G401 (cell line): Measurements from ENCODE around the gene POLR2A. TPM values are rescaled to one million over a fixed set of nuclear protein-coding genes. Genes with fewer than 3 reads are reported as not detected.
"Not testable (repeated sequence)": the region's sequence is repeated elsewhere in the genome, so short reads cannot be mapped to it uniquely, and the experiment has no call there.

Experiments
- DNase-seq: peaks from one replicate; pipeline ENCODE4 v3.0.0-alpha.2; 2015; ENCODE audit warnings: low spot score
- in situ Hi-C: cut with HindIII; loops from 2 replicates; pipeline ENCODE4 v1.10.0; 2016; ENCODE audit warnings: low sequenced_read_pairs, mixed read lengths
- total RNA-seq: library from RNA; depleted of rRNA; stranded (reverse); fragments of >200 nt; shearing (Covaris generic); gene quantifications from 2 replicates; pipeline ENCODE4 v1.2.3, GENCODE V29; 2014

The POLR2A gene
- total RNA-seq, 1 experiment from 2014 or later: 52.8 TPM

DNA sequence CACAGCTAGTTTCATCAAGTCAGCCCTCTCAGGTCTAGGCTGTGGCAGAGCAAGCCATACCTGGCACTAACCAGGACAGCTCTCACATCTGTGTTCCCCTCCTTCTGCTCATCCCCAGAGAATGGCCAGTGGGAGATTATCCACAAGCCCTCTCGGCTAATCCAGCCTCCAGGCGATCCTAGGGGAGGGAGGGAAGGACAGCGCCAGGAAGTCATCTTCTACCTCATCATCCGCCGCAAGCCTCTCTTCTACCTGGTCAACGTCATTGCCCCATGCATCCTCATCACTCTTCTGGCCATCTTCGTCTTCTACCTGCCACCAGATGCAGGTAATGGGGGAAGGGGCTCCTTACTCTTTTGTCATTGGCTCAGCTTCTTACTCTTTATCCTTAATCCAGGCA is 35.7 kb upstream of the POLR2A start:
- in situ Hi-C loops: no loop called here
- DNase-seq: no peak

DNA sequence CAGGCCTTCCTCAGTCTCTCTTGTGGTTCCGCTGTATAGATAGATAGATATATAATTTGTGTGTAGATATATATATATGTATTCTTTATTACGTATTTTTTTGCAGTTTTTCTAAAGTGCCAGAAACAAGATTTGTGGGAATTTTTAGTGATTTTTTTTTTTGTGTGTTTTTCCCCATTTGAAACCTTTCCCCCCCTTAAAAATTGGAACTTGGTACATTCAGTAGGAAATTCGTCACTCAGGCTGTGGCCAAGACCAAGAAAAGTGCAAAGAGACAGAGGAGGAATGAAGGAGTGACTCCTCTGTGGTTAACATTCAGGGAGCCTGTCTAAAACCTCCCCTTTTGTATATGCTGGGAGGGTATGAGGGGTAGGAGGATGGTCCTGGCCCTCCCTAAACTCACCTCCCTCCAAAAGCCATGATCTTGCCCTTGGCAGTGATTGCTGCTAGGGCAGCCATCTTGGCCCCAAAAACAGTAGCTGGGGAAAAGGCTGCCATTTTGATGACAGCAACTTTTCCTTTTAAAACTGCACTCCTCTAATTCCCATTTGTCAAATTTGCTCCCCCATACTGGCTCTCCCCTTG is 24.1 kb upstream of the POLR2A start:
- in situ Hi-C loops: no loop called here
- DNase-seq: no peak

DNA sequence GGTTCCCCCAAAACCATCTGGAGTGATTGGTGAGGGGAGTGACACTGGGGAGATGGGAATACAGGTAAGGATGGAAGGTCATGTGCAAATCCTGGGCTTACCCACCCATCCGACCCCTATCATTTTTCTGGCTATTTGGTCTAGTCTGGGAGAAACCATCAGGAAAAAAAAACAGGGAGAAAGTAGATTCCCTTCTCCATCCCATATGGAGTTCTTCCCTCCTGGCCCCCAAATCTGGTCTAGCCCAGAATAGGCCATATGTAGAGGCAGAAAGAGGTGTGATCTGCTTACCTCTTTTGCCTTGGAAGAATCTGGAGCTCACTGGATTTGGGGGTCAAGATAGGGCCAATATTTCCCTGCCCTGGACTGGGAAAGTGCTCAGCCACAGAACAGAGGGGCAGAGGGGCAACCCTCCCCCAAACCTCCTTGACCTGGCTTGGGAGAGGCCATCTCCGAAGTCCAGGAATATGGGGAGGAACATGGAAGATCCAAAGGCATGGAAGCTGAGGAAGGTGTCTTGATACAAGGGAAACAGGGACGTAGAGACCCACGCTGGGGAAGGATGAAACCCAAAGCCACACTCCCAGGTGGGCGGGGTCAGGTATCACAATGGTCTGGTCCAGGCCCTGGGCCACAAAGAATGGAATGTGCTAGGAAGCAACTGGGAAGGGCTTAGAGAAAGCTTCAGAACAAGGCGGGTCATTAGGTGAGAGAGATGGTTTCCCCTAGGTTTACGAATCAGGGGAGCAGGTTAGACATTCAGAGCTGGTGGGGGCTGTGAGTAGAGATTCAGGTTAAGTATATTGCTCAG is 23.1 kb upstream of the POLR2A start:
- in situ Hi-C loops: no loop called here
- no peak for DNase-seq

DNA sequence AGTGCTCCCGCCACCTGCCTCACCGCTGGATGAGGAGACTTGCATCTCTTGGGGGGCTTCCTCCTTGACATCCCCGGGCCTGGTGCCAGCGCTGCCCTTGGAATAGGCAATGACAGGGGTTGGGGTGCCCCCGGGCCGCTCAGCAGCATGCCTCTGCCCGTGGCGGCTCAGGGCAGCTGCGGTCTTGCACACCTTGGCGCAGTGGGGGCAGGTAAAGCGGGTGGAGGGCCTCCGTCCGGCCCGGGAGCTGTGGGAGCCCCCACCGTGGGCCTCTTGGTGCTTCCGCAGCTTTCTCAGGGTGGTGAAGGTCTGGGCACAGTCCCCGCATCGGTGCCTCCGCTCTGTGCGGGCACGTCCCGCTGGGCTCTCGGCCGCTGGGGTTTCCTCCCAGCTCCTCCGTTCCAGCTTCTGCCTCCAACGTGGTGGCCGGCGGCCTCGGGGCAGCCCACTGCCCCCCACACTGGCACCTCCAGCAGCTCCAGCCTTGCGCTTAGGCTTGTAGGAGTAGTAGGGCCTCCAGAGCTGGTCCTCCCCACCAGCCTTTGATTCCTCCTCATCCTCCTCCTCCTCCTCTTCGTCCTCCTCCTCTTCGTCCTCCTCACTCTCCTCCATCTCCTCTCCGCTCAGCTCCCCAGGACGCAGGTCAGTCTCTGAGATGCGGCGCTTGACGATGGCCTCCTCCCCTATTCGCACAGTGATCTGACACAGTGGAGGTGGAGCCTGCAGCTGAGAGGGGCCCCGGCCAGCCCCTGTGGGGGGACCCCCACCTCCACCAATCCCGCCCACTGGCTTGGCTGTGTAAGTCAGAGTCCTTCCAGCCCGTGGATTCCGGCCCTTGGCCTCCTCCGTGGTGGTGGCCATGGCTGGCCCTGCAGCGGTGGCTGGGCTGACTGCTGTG is 21.4 kb upstream of the POLR2A start:
- in situ Hi-C loops: no loop called here
- DNase-seq: no peak

DNA sequence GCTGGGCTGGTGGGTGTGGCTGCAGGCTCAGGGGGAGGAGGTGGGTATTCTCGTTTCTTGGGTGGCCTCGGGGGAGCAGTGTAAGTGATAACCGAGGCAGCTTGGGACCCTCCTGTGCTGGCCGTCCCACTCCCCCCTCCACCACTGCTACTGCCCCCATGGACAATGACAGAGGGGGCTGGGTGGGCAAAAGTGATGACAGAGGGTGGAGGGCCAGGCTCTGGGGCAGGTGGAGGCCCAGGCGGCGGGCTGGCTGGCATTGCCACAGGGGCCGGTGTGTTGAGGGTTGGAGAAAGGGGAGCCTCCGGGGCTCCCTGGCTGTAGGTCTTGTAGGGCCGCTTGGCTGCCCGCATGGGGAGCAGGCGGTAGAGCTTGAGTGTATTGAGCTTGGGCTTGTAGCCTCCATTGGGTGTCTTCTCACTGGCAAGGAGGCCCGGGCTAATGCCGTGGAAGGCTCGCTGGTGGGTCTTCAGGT is 20.8 kb upstream of the POLR2A start:
- in situ Hi-C loops: no loop called here
- no peak for DNase-seq

DNA sequence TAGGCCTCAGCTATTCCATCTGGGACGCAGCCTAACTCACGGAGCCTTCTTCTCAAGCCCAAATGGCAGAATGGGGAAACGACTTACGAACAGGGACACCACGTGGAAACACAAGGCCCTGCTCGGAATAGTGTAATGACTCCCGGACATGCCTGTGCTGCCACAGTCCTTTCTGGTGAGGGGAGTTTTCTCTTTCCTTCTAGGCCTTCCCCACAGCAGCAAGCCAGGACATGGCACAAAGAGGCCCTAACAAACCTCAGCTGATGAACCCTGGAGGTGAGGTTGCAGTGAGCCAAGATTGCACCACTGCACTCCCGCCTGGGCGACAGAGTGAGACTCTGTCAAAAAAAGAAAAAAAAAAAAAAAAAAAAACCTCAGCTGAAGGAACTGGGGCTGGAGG is 20.1 kb upstream of the POLR2A start:
- DNase-seq: no peak
- in situ Hi-C loops: no loop called here

DNA sequence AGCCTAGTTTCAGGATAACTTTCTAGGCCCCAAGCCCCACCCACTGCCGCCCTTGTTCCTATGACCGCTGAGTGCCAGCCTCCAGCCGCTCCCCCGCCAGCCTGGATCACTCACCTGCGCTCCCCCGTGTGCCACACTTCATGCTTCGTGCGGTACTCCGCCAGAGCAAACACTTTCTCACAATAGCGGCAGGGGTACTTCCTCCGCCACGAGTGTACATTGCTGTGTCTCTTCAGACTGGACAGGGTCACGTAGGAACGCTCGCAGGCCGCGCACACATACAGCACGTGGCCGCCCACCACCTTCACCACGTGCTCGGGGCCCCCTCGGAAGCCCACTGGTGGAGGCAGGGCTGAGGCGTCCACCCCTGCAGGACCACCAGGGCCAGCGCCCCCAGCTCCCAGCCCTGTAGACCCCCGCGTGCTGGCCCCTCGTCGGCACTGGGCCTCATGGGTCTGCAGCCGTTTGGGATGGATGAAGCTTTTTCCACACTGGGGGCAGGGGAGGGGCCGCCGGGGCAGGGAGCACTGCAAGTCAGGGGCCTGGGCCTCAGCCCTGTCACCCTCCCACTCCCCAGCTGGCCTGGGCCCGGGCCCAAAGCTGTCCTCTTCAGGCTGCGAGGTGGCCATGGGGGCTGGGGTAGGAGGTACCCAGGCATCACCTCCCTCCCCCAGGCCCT is 18.4 kb upstream of the POLR2A start:
- DNase-seq: no peak
- in situ Hi-C loops: no loop called here

DNA sequence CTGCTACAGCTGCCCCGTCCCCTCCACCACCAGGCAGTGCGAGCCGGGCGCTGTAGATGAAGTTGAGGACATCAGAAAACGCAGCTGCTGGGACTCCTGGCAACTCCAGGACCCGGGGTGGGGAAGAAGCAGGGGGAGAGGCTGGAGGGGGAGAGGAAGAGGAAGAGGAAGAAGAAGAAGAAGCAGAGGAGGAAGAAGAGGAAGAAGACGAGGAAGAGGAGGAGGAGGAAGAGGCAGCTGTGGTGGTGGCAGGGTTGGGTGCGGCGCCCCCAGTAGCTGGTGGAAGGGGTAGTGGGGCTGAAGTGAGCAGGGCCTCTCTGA is 17.9 kb upstream of the POLR2A start:
- in situ Hi-C loops: no loop called here
- no peak for DNase-seq

DNA sequence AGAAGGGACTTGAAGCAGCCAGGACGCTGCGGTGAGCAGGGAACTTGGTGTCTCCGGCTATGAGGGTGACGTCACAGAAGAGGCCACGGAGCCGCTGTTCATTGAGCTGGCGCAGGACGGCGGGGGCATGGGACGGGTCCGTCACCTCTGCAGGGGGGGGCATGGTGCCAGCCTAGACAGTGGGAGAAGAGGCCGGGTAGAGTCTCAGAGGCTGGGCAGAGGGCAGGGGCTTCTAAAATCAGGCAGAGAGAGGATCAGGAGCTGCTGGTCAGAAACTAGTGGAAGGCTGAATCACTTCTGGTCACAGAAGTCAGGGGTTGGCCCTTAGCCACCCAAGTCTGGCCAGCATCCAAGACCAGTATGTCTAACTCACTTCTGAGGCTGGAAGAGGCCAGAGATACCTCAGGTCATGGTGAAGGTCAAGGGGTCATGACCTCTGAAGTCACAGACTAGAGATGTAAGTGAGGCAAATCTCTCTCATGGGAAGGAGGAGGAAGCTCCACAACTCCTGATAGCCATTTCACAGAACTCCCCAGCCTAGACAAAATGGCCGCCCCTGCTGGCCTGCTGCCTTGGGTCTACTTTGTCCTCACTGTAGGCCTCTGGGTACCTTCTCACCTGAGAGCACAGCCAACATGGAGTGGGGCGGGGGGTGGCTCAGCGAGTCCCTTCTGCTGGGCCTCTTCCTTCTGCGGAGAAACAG is 17.4 kb upstream of the POLR2A start:
- DNase-seq: peak; percentile 54
- in situ Hi-C loops: no loop called here

DNA sequence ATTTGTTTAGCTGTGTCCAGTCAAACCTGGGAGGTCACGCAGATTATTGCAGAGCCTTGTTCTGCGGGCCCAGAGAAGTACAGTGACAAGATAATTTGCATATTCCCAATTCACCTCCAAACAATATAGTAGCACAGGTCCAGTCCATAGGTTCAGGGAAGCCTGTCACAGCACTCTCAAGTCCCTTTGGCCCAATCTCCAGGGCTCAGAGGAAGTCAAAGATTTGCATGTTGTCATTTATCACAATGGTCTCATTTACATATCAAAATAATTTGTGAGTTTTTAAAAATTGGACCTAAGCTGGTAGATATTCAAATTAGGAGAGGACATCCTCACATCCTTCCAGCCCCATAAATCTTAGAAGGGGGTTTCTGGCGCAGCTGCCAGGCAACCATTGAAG is 16.7 kb upstream of the POLR2A start:
- DNase-seq: no peak
- in situ Hi-C loops: no loop called here

DNA sequence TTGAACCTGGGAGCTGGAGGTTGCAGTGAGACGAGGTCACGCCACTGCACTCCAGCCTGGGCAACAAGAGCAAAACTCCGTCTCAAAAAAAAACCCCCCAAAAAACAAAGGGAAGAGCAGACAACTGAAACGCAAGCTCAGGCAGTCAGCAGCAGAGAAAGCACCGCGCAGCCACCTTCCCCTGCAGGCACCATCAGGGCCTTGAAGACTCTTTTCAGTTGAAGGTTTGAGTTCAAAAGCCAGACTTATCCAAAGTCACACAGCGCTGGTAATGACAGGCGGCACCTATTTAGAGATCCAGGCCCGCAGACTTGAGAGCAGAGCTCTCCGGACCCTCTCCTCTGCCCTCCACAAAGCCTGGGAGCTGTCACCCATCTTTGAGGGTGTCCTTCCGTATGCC is 15.9 kb upstream of the POLR2A start:
- in situ Hi-C loops: no loop called here
- DNase-seq: no peak

DNA sequence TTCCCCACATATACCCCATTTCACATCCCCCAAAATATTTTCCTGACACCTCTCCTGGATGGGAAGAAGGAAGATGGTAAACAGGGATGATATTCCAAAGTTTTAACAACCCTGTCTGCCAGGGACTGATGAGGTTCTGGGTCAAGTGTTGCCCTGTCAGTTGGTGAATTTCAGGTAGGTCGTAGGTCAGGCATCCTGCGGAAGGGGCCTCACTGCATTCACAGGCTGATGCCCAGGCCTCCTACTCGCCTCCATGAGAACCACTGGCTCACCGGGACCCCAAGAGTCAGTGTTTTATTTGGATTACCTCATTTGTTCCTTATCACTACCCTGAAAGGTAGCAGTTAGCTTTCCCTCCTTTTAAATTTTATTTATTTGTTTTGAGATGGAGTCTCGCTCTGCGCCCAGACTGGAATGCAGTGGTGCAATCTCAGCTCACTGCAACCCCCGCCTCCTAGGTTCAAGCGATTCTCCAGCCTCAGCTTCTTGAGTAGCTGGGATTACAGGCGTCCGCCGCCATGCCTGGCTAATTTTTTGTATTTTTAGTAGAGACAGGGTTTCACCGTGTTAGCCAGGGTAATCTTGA is 15.3 kb upstream of the POLR2A start:
- in situ Hi-C loops: no loop called here
- no peak for DNase-seq

DNA sequence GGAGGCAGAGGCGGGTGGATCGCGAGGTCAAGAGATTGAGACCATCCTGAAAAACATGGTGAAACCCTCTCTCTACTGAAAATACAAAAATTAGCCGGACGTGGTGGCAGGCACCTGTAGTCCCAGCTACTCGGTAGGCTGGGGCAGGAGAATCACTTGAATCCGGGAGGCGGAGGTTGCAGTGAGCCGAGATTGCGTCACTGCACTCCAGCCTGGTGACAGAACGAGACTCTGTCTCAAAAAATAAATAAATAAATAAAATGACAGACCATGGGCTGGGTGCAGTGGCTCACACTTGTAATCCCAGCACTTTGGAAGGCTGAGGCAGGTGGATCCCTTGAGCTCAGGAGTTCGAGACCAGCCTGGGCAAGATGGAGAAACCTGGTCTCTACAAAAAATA is 14.3 kb upstream of the POLR2A start:
- in situ Hi-C loops, DNase-seq: not testable (repeated sequence)

DNA sequence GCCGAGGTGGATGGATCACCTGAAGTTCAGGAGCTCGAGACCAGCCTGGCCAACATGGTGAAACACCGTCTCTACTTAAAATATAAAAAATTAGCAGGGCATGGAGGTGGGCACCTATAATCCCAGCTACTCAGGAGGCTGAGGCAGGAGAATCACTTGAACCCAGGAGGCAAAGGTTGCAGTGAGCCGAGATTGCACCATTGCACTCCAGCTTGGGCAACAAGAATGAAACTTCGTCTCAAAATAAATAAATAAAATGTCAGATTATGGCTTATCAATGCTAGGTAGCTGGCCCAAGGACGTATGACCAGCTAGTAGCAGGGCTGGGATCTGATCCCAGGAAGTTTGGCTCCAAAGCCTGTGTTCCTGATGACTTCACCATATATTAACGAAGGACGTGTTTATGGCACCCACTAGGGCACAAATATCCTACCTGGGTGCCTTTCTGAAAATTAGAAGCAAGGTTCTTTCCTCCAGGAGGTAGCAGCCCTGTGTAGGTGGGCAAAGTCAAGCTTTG is 13.7 kb upstream of the POLR2A start:
- DNase-seq, in situ Hi-C loops: not testable (repeated sequence)

DNA sequence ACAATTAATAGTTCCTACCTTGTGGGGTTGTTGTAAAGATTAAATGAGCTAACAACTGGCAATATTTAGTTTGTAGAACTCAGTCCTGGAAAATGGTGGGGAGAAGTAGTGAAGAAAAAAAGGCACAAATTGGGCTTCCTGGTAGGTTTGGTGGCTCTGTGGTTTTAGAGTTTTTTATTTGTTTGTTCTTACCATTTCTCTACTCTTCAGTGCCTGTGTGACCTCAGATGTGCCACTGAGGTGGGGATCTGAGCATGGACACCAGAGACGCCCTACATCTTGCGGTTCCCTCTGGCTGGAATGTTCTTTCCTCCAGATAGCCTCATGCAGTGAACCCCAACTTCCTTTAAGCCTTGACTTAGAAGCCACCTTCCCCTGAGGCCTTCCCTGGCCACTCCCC is 12.4 kb upstream of the POLR2A start:
- DNase-seq: no peak
- in situ Hi-C loops: no loop called here

DNA sequence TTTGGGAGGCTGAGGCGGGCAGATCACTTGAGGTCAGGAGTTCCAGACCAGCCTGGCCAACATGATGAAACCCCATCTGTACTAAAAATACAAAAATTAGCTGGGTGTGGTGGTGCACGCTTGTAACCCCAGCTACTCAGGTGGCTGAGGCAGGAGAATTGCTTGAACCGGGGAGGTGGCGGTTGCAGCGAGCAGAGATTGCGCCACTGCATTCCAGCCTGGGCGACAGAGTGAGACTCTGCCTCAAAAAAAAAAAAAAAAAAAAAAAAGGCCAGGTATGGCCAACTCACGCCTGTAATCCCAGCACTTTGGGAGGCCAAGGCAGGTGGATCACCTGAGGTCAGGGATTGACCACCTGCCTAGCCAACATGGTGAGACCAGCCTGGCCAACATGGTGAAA is 9.4 kb upstream of the POLR2A start:
- DNase-seq: not testable (repeated sequence)
- in situ Hi-C loops: loop anchor here (25.0 kb wide), 1 partner anchor 87 kb away; the partner anchor contains the start of genes PLSCR3 and TNK1

DNA sequence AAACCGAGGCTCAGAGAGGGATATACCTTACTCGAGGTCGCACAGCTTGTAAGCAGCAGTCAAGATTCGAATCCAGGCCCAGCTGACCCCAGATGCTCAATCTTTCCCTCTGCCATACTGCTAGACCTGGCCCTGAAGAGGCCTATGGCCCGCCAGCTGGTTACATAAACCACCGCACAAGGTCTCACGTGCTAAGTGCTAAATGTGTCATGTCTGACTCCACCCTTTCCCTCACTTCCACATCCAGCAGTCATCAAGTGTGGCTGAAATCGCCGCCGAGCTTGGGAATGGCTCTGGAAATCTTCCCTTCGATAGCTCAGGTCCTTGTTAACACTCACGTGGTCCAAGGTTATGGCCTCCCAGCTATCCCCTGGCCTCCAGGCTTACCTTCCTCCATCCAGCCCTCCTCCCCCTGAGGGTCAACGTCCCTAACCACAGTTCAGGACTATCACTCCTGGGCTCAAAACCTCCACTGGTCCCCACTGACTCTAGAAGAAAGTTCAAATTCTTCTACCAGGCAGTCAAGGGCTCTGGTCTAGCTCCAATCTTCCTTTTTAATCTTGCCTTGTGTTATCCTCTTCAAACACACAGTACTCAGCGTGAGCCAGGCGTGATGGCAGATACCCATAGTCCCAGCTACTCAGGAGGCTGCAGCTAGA is 8.3 kb upstream of the POLR2A start:
- in situ Hi-C loops: loop anchor here (25.0 kb wide), 1 partner anchor 89 kb away; the partner anchor contains the start of genes PLSCR3 and TNK1
- DNase-seq: peak; percentile 37

DNA sequence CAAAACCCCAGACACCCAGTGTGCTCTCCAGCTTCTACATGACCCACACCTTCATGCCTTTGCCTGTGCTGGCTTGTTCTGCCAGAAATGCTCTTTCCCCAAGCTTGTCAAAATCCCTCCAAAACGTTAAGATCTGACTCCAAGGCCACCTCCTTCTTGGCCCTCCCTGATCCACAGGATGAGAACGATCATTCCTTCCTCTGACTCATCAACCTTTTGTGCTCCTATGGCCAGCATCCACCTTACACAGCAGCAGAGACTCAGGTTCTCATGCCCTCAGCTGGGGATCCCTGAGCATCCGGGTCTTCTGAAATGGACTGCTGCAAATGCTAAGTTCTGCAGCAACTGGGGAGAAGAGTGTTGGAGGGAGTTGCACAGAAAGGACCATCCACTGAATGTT is 7.7 kb upstream of the POLR2A start:
- in situ Hi-C loops: loop anchor here (25.0 kb wide), 1 partner anchor 89 kb away; the partner anchor contains the start of genes PLSCR3 and TNK1
- DNase-seq: peak; percentile 21
